Amniotic epithelial cell (primary cell): ENCODE data around the gene PLA2G6.
A peak's percentile ranks its signal among the peaks of the same experiment; 100 is the strongest.

Experiments
- DNase-seq: peaks from one replicate; pipeline ENCODE4 v3.0.0-alpha.2; 2010; ENCODE audit warnings: low read depth

PLA2G6 gene, protein sequence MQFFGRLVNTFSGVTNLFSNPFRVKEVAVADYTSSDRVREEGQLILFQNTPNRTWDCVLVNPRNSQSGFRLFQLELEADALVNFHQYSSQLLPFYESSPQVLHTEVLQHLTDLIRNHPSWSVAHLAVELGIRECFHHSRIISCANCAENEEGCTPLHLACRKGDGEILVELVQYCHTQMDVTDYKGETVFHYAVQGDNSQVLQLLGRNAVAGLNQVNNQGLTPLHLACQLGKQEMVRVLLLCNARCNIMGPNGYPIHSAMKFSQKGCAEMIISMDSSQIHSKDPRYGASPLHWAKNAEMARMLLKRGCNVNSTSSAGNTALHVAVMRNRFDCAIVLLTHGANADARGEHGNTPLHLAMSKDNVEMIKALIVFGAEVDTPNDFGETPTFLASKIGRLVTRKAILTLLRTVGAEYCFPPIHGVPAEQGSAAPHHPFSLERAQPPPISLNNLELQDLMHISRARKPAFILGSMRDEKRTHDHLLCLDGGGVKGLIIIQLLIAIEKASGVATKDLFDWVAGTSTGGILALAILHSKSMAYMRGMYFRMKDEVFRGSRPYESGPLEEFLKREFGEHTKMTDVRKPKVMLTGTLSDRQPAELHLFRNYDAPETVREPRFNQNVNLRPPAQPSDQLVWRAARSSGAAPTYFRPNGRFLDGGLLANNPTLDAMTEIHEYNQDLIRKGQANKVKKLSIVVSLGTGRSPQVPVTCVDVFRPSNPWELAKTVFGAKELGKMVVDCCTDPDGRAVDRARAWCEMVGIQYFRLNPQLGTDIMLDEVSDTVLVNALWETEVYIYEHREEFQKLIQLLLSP

DNA sequence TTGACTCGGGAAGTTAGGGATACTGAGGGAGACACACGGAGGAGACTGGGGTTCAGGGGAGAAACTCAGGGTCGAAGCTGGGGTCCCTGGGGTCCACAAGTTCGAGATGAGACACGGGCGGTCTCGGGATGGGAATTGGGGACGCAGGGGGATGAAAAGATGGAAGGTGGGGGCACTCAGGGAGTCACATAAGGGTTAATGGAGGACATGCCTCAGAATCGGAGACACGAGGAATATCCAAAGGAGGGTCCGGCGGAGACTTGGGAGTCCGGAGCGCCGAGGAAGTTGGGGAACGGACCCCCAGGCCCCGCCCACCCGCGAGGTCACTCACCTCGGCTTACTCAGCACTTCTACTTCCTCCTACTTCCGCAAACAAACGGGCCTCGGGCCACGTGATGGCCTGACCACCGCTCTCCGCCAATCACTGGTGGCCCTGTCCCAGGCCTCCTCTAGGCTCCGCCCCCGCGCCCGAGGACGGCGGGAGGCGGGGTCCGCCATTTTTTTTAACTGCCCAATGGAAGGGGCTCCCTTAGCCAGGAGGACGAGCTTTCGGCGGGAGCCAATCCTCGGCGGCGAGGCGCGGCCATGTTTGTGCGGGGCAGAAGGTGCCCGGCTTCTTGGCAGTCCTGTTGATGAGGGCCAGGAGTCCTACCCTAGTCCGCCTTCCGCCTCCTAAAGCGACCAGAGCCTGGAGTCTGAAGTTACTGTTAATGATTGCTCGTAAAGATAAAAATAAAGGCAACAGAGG, at the start of gene PLA2G6:
Gene PLA2G6 (minus strand): TSS at position 378 of the 748 bp plus-strand sequence. CDS start 12,404 bp downstream, outside the sequence.
- DNase-seq = peak; percentile 98

DNA sequence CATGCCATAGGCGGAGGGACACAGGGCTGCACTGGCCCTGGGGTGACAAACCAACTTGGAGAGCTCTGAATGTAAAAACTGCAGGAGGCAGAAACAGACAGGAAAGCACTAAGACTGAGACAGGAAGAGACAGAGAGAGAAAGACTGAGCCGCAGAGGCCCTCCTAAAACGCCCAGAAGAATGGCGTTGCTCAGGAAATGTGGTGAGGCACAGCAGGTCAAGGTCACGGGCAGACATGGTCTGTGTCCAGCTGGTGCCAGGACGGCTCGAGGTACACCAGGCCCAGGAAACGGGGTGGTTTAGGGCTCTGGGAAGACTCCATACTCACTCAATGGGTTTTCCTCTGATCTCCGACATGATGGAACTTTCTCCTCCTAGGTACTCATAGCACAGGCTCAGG, 49.3 kb upstream of the PLA2G6 start:
- DNase-seq = no peak

DNA sequence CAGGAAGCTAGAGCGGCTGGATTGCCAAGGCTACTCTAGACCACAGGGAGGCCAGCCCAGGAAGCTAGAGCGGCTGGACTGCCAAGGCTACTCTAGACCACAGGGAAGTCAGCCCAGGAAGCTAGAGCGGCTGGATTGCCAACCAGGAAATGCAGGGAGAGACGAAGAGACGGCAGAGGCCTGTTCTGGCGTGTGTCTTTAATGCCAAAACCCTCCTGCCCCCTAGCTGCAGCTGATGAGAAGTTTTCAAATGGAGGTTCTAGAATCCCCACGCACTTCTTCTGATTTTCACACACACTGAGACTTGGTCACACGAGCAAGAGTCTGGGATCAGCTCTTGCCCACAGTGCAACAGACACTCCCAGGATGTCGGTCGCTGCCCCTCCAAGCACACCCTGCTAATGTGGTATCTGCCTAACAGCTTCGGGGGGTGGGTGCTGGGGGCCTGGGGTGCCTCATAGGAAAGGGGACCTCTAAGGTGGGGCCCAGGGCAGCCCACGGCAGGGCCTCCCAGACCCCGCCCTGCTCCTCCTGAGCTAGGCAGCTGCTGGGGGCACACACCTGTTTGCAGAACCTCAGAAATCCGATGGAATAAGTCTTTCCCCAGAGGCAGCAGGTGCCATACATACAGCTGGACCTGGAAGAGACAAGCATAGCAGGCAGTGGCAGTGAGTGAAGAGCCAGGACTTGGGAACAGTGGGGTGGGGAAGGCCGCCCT, 48.6 kb upstream of the PLA2G6 start:
- peak; percentile 84 for DNase-seq

DNA sequence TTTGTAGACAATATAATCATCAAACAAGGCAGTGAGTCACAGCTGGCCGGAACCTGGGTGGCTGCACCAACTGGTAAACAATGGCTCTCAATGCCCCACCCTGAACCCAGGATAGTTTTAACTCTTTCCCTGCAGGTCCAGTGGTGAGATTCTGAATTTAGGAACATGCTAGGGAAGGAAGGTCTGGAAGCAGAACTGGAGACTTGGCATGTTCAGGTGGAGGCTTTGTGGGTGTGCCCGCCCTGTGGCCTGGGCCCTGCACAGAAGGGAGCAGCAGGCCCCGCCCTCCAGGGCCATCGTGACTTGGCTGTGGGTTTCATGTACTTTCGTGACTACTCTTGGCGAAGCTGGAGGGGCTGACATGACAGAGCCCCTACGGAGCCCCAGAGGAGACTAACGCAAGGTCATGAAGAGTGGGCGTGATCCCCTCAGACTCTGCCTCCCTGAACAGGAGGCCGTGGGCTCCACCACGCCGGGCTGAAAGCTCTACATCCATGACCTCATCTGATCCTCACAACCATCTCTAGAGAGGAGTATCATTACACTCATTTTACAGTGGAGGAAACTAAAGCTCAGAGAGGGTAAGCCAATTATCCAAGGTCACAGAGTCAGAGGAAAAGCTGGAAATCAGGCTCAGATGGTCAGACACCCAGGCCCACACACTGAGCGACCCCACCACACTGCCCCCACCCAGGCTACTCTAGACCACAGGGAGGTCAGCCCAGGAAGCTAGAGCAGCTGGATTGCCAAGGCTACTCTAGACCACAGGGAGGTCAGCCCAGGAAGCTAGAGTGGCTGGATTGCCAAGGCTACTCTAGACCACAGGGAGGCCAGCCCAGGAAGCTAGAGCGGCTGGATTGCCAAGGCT, 47.5 kb upstream of the PLA2G6 start:
- peak; percentile 75 for DNase-seq

DNA sequence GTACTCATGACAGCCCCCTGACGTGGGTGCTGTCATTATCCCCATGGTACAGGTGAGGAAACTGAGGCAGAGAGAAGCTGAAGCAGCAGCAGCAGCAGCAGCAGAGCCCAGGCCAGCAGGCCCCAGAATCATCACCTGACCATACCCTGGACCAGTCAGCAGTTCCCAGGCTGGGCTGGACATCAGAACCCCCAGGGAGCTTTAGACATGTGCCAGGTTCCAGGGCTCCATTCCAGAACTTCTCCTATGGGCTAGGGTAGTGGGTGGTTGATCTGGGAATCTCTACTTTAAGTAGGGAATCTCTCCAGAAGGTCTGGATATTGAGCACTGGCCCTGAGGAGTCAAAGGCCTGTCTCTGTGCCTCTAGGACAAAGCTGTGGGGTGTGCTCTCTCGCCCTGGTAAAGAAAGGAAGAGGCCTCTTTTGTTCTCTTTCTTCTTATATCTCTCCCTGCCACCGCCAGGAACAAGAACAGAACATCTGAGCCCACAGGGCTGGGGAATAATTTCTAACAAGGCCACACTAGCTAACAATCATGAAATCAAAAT, 46.8 kb upstream of the PLA2G6 start:
- no peak for DNase-seq

DNA sequence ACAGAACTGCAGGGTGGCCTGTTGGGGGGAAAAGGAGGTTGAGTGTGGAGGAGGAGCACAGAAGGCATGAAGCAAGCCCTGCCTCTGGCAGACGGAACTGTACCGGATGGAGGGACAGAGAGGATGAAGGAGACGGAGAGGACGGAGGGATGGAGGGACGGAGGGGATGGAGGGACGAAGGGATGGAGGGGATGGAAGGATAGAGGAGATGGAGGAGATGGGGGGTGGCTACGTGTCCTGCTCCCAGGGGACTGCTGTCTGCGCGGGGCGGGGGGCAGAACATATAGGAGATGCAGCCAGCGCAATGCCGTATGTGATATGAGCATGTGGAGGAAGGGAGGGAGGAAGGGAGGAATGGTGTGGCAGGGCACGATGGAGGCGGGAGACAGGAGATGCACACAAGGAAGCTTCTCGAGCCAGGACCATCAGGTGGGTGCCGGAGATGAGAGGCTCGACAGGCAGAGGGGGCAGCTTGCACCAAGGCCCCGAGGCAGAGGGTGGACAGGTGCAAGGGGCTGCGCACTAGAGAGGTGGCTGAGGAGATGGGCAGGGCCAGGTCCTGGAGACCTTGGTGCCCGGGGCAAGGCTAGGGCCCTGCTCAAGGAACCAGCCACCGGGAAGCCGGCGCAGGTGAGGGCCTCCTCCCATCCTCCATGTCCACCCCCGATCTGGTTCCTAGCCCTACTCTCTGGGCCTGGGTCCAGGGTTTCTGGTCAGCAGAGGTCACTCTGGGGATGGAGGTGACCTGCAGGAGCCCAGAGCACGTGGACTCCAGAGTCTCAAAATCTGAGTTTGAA, 45.4 kb upstream of the PLA2G6 start:
- no peak for DNase-seq

DNA sequence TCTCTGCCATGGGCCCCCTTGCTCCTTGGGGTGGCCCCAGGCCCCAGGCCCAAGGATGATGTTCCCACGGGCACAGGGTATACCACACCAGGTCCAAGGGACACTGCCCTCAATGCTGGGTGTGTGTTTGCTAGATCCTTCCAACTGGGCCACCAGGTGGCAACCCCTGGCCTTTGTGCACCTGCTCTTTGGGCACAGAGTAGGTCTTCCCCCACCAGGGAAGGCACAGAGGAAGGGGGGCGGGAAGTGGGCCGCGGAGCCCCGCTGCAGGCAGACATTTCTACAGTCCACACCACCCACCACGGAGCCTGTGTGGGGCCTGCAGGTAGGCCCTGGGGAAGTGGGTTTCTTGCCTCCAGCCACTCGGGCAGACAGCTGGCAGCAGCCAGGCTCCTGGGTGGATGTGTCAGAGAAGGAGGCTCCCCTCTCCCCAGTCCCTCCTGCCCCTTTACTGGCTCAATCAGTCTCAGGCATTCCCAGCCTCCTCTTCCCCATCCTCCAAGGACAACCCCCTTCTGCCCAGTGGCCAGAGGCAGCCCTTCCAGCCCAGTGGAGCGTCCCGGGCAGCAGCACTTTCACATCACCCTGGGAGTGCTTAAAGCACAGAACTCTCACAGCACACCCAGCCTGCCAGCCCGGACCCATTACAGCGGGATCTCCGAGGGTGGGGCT, 41.8 kb upstream of the PLA2G6 start:
- DNase-seq = no peak

DNA sequence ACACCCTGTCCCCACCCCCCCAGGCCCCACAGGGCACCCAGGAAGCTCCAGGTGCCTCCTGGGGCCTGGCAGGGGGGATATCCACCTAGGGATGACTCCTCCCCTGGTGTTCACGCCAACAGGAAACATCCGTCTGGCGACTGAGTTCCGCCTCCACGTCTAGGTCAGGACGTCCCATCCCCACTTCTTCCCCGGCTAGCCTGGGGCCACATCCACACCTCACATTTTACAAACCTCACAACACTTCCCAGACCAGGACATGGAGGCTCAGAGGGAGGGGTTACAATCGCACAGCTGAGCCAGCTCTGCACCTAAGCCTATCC, 41.1 kb upstream of the PLA2G6 start:
- peak; percentile 34 for DNase-seq

DNA sequence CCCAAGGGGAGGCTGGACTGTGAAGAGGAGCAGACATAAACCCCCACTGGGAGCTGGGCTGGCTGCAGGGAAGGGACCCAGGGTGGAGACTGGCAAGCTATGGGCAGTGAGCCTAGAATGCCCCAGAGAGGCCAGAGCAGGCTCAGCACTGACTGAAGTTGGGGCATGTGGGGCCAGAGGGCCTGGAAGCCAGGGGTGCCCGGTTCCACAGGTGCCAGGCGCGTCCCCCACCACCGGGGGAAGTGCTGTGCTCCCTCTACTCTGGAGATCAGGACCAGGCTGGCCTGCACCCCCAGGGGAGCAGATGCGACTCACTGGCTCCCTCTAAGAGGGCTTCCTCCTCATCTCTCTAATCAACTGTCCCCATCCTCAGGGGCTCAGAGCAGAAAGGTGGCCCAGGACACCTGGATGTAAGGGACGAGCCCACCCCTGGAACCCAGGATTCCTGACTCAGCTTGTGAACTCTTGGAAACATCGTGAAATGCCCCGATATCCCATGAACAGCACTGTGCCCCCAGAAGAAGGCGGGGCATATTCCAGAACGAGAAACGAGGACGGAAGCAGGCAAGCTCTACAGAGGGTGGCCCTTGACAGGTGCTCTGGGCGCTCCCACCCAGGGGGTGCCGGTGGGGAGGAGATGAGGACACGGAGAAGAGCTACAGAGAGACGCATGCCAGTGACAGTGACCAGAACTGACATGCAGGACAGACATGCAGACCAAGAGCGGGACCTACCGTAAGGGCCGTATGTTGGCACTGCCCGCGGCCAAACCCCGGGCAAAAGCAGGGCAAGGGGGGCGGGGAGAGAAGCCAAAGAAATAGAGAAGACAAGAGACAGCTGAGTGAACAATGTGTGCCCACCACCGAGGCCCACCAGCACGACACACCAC, 40.5 kb upstream of the PLA2G6 start:
- DNase-seq = no peak

DNA sequence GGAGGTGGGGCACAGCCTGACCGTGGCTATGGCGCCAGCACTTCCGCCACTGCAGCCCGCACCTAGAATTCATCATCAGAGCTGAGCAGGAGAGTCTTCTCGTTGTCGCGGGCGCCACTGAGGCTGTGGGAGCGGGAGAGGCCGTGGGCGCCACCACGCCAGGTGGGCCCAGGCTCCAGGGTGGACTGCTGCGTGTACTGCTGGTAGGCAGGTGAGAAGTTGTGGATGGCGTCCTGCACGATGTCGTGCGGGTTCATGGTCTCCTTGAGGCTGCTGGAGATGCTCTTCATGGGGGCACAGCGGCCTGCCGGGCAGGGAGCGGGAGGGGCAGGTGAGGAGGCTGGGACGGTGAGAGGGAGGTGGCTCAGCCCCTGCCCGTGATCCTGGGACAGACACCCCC, 39.8 kb upstream of the PLA2G6 start:
- no peak for DNase-seq

DNA sequence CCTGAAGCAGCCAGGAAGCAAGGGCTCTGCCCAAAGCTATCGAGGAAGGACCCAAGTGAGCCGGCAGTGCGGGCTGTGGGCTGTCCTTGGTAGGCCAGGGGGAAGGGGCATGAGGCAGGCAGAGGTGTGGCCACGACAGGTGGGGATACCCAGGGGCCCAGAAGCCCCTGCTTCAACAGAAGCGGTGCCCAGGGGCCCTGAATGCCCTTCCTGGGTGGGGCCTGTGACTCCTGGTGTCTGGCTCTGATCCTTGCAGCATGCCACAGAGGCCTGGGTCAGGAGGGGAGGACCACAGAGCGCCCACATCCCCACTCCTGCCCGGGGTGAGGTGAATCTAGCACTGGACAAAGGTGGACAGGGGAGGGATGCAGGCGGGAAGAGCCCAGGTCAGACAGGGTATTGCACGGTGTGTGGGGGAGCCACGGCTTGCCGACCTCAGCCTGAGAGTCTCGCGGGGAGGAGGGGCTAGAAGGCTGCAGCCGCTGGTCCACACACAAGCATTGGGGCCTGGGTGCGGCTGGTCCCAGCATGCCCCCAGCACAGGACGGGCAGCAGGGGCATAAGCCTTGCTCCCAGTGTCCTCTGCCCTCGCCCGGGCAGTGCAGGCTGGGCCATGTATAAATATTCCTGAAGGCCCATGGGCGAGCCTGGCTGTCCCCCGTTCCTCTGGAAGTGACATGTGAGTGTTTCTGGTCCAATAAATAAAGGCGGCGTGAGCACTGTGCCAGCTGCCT, 39.2 kb upstream of the PLA2G6 start:
- no peak for DNase-seq

DNA sequence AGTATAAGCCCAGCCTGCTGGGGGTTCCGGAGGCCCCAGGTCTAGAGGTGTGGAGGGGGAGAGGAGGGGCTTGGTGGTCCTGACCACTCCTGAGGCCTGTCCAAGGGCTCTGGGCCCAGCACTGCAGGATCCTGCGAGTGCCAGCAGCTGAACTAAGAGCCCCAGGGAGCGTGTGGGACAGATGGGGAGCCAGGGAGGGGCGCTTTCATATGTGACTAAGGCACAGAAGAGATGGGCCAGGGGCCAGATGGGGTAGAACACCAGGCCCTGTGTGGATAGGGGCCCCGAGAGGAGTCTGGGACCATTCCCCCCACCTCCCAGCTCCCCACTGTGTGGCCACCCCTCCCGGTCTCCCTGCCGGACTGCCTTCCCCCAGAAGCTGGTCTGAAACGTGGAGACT, 38.5 kb upstream of the PLA2G6 start:
- no peak for DNase-seq

DNA sequence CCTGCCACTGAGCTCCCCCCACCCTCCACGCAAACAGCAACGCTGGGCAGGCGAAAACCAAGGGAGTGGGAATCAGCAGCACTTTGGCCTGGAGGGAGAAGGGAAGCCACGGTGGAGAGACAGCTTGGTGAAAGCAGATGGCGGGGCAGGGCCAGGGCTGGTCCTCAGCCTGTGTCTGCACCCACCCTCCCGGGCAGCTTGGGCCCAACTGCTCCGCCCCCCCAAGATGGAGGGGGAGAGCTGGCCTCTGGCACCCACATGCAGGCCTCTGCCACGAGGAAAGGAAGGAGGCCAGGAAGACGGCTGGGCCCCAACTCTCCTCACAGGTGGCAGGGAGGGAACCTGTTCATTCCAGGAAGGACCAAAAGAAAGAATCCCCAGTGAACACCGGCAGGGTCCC, 38.0 kb upstream of the PLA2G6 start:
- no peak for DNase-seq

DNA sequence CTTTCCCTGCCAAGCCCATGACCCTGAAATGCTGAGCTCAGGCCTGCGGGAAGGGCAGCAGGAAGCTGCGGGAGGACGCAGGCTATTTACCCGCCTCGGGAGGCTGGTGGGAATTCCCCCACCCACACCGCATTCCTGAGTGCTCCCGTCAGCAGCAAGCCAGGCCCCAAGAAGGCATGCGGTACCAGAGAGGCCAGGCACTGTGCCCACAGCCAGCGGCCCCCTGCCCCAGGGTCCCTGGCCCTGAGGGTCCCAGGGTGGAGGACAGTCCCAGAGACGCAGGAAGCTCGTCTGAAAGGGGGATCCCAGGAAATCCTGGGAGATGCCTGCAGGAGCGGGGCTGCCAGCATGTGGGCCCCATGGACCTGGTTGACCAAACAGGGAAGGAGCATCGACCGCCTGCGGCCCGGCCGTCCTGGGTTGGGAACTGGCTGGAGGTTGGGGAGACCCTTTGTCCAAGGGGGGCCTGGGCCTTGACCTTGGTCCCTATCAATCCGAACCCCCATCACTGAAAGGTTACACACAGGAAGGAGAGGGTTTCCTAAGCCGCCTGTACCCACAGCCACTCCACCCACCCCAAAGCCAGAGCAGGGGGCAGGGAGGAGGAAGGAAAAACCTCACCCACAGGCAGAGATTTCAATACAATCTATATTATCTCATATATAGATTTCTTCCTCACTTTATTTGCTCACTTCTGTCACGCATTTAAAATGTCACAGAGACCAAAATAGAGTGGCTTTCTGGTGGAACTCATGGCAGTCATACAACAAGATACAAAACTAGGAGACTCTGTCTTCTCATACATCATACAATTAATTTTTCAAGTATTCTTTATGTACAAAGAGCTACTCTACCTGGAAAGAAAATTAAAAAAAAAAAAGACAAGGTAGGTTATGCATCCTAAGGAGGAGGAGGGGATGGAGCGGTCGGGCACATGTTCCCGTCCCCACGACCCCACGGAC, 37.3 kb upstream of the PLA2G6 start:
- DNase-seq = peak; percentile 96

DNA sequence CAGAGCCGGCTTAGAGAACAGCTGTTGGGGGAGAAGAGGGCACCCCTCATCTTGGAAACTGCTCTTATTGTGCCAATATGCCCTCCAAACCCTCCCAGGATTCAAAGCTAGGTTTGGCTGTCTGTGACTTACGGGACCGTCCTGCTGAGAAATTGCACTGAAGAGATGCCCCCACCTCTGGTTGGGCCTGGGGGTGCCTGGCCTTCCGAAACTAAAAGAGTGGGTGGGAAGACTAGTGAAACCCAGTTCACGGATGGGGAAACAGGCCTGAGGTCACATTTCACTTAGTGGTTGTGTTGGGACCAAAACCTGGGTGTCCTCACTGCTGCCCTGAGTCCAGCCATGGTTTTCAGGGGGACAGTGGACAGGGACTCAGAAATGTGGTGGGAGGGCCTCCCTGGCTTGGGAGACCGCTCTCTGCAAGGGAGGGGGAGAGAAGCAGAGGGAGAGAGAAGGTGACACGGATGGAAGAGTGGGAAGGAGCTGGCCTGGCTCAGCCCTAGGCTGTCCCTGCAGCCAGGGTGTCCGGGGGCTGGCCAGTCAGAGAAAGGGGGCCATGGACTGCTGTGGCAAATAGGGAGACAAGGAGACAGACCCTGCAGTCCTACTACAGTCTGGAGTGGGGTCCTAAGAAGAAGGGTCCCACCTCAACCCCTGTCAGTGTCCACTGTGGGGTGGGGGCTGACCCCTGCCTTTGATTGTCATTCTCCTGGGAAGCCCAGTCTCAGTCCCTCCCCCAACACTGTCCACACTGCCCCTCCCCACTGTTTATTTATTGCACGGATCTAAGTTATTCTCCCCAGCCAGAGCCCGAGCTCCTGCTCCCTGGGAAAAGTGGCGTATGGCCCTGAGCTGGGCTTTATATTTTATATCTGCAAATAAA, 33.8 kb upstream of the PLA2G6 start:
- DNase-seq = no peak
